Fibroblast of lung (primary cell): ENCODE results near the gene CENPVL1. TPM values are rescaled to one million over a fixed set of nuclear protein-coding genes. Genes with fewer than 3 reads are reported as not detected.
"Not testable (repeated sequence)": the region's sequence is repeated elsewhere in the genome, so short reads cannot be mapped to it uniquely, and the experiment has no call there.

ENCODE experiments used
- DNase-seq, 2 donors: peaks; one replicate each; pipeline versions ENCODE4 v3.0.0 to v3.0.0-alpha.2; 2010; ENCODE audit warnings: low read depth in 2 of 2
- H2AFZ ChIP-seq: 2 replicates; pipeline ENCODE4 v1.5.1; 2012; ENCODE audit warnings: low read length, control low read depth, inconsistent platforms
- H3K27ac ChIP-seq: 2 replicates; pipeline ENCODE4 v1.5.1; 2011; ENCODE audit warnings: low read length, control low read depth; ENCODE audit not compliant: insufficient read depth
- H3K27me3 ChIP-seq: 2 replicates; pipeline ENCODE4 v1.5.1; 2011; ENCODE audit warnings: mild to moderate bottlenecking, low read length; ENCODE audit not compliant: control insufficient read depth, insufficient read depth
- H3K36me3 ChIP-seq: 2 replicates; pipeline ENCODE4 v1.5.1; 2011; ENCODE audit warnings: low read length; ENCODE audit not compliant: control insufficient read depth, insufficient read depth
- H3K4me1 ChIP-seq: 2 replicates; pipeline ENCODE4 v1.5.1; 2011; ENCODE audit warnings: low read length; ENCODE audit not compliant: control insufficient read depth, insufficient read depth; ENCODE audit errors: extremely low read depth
- H3K4me2 ChIP-seq: 2 replicates; pipeline ENCODE4 v1.5.1; 2011; ENCODE audit warnings: low read length, control low read depth; ENCODE audit not compliant: insufficient read depth; ENCODE audit errors: extremely low read depth
- H3K4me3 ChIP-seq, 4 experiments: fragments of 200-600 bp in 1 of 4; sonication (generic) in 1 of 4; replicated peaks in 1 of 4; 2 replicates each; pipeline ENCODE4 v1.5.1; 2011 to 2016; ENCODE audit warnings: low read length in 4 of 4, low read depth in 3 of 4, mild to moderate bottlenecking in 3 of 4, control low read depth in 2 of 4, inconsistent platforms in 1 of 4, mixed read lengths in 1 of 4; ENCODE audit not compliant: insufficient read depth in 1 of 4; ENCODE audit errors: control extremely low read depth in 1 of 4
- H3K79me2 ChIP-seq: 2 replicates; pipeline ENCODE4 v1.5.1; 2012; ENCODE audit warnings: mild to moderate bottlenecking, low read length, inconsistent platforms; ENCODE audit not compliant: control insufficient read depth, insufficient read depth
- H3K9ac ChIP-seq: 2 replicates; pipeline ENCODE4 v1.5.1; 2011; ENCODE audit warnings: mild to moderate bottlenecking, low read length, control low read depth; ENCODE audit not compliant: insufficient read depth
- H3K9me3 ChIP-seq: 2 replicates; pipeline ENCODE4 v1.5.1; 2012; ENCODE audit warnings: low read depth, low read length; ENCODE audit not compliant: control insufficient read depth, insufficient read depth
- H4K20me1 ChIP-seq: 2 replicates; pipeline ENCODE4 v1.5.1; 2011; ENCODE audit warnings: low read length; ENCODE audit not compliant: control insufficient read depth, insufficient read depth; ENCODE audit errors: extremely low read depth
- CTCF ChIP-seq, 2 donors: IDR thresholded peaks in 1 of 2; conservative IDR thresholded peaks in 1 of 2; 1 replicate in 1 of 2; 2 replicates in 1 of 2; pipeline ENCODE4 v1.5.1; 2011 to 2012; ENCODE audit warnings: low read length in 2 of 2, control low read depth in 1 of 2, inconsistent platforms in 1 of 2, low read depth in 1 of 2, mild to moderate bottlenecking in 1 of 2
- EZH2 ChIP-seq: IDR thresholded peaks from 2 replicates; pipeline ENCODE4 v1.5.1; 2012; ENCODE audit warnings: low read length, control low read depth, mild to moderate bottlenecking; ENCODE audit errors: missing control alignments
- polyA plus RNA-seq, 2 donors: library from polyadenylated mRNA; depleted of rRNA in 1 of 2; stranded (reverse) in 1 of 2; unstranded in 1 of 2; fragments of >200 nt; gene quantifications; 2 replicates each; pipeline ENCODE4 v1.2.1, GENCODE V29; 2011 to 2012; ENCODE audit warnings: missing spikeins in 1 of 2
- total RNA-seq: library from RNA; depleted of rRNA; stranded (reverse); fragments of >200 nt; gene quantifications from 2 replicates; pipeline ENCODE4 v1.2.1, GENCODE V29; 2014

The CENPVL1 gene
- total and polyA plus RNA-seq, 2 donors (not counting 1 experiment from before 2014, with no cell fraction given) = not detected

- no peak overlapping the region for H3K4me2 ChIP-seq
- no peaks in the 10 kb centered on the region for H3K9me3 ChIP-seq
- TF ChIP-seq EZH2 (no peak), CTCF (conservative IDR thresholded peaks at IDR 0.05 in 1 of 2, IDR thresholded peaks at IDR 0.05 in 1 of 2; ENCODE audit: low read depth in 1 of 2, low read length in 2 of 2) (no peak)
- no peak overlapping the region for H2AFZ ChIP-seq
- H3K4me1 ChIP-seq = no peaks in the 10 kb centered on the region
- H3K27ac ChIP-seq = no peak overlapping the region
- H3K36me3 ChIP-seq = no peaks in the 10 kb centered on the region
- H3K9ac ChIP-seq = no peak overlapping the region
- no peak overlapping the region for H3K4me3 ChIP-seq
- no peaks in the 10 kb centered on the region for H3K27me3 ChIP-seq
- no peak for DNase-seq
- no peaks in the 10 kb centered on the region for H4K20me1 ChIP-seq
- H3K79me2 ChIP-seq = no peaks in the 10 kb centered on the region
Measured at GRCh38 chrX:51694254-51694653, 16.1 kb upstream of the CENPVL1 start.

- no peak for DNase-seq
- no peaks in the 10 kb centered on the region for H3K27me3 ChIP-seq
- H3K9ac ChIP-seq = no peak overlapping the region
- no peak overlapping the region for H3K4me2 ChIP-seq
- H3K4me1 ChIP-seq = no peaks in the 10 kb centered on the region
- no peak overlapping the region for H3K27ac ChIP-seq
- no peaks in the 10 kb centered on the region for H3K36me3 ChIP-seq
- TF ChIP-seq CTCF (conservative IDR thresholded peaks at IDR 0.05 in 1 of 2, IDR thresholded peaks at IDR 0.05 in 1 of 2; ENCODE audit: low read depth in 1 of 2, low read length in 2 of 2) (no peak), EZH2 (no peak)
- no peak overlapping the region for H3K4me3 ChIP-seq
- H3K79me2 ChIP-seq = no peaks in the 10 kb centered on the region
- no peaks in the 10 kb centered on the region for H3K9me3 ChIP-seq
- H2AFZ ChIP-seq = no peak overlapping the region
- no peaks in the 10 kb centered on the region for H4K20me1 ChIP-seq
Measured at GRCh38 chrX:51697397-51697796, 12.9 kb upstream of the CENPVL1 start.

- H3K27ac ChIP-seq, DNase-seq, H3K4me2 ChIP-seq, H2AFZ ChIP-seq, H3K79me2 ChIP-seq, H3K9ac ChIP-seq, H3K9me3 ChIP-seq, H3K36me3 ChIP-seq, H3K4me3 ChIP-seq, H3K27me3 ChIP-seq, H3K4me1 ChIP-seq, H4K20me1 ChIP-seq: not testable (repeated sequence)
Measured at GRCh38 chrX:51712943-51713647, 2.8 kb downstream of the CENPVL1 start.
